CD4-positive, alpha-beta T cell treated with Interleukin-17A for 1 hour (primary cell): ENCODE data around the gene MYO3B.

ENCODE experiments used
- DNase-seq: peaks from one replicate; pipeline ENCODE4 v3.0.0-alpha.2; 2020

MYO3B gene

GRCh38 chr2:170484552-170484951 is 306.6 kb downstream of the MYO3B start:
- no peak for DNase-seq

GRCh38 chr2:170485254-170486026 is 307.5 kb downstream of the MYO3B start:
- DNase-seq = no peak

- peak; percentile 10 for DNase-seq
Measured at GRCh38 chr2:170486730-170487129, 308.8 kb downstream of the MYO3B start.

- no peak for DNase-seq
Measured at GRCh38 chr2:170488807-170489206, 310.9 kb downstream of the MYO3B start.

- DNase-seq = no peak
Measured at GRCh38 chr2:170492010-170492409, 314.1 kb downstream of the MYO3B start.

GRCh38 chr2:170493426-170494097 is 315.6 kb downstream of the MYO3B start:
- DNase-seq = no peak

- no peak for DNase-seq
Measured at GRCh38 chr2:170495896-170496295, 317.9 kb downstream of the MYO3B start.

GRCh38 chr2:170498619-170499018 is 320.7 kb downstream of the MYO3B start:
- DNase-seq = no peak

GRCh38 chr2:170500104-170500503 is 322.2 kb downstream of the MYO3B start:
- no peak for DNase-seq

GRCh38 chr2:170500770-170501169 is 322.8 kb downstream of the MYO3B start:
- no peak for DNase-seq

GRCh38 chr2:170501421-170502043 is 323.6 kb downstream of the MYO3B start:
- DNase-seq = no peak

- no peak for DNase-seq
Measured at GRCh38 chr2:170502361-170503130, 324.6 kb downstream of the MYO3B start.

GRCh38 chr2:170503563-170503962 is 325.6 kb downstream of the MYO3B start:
- no peak for DNase-seq

- DNase-seq = no peak
Measured at GRCh38 chr2:170503971-170504809, 326.2 kb downstream of the MYO3B start.

- DNase-seq = no peak
Measured at GRCh38 chr2:170504810-170505145, 326.8 kb downstream of the MYO3B start.

GRCh38 chr2:170505631-170506275 is 327.8 kb downstream of the MYO3B start:
- no peak for DNase-seq

GRCh38 chr2:170509452-170510193 is 331.7 kb downstream of the MYO3B start:
- DNase-seq = no peak

- no peak for DNase-seq
Measured at GRCh38 chr2:170512266-170512665, 334.3 kb downstream of the MYO3B start.

- no peak for DNase-seq
Measured at GRCh38 chr2:170514140-170514539, 336.2 kb downstream of the MYO3B start.

GRCh38 chr2:170517538-170517937 is 339.6 kb downstream of the MYO3B start:
- DNase-seq = no peak

- DNase-seq = no peak
Measured at GRCh38 chr2:170518911-170519310, 341.0 kb downstream of the MYO3B start.
